Subcutaneous abdominal adipose tissue (tissue), 5 donors: ENCODE measurements around the gene LRMDA.
A peak's percentile ranks its signal among the peaks of the same experiment; 100 is the strongest.

Source experiments
- H3K27ac ChIP-seq: one replicate; pipeline ENCODE4 v1.7.0; 2013; ENCODE audit warnings: low read depth, mild to moderate bottlenecking, inconsistent platforms, low read length, moderate library complexity
- H3K27me3 ChIP-seq, 5 donors: one replicate each; pipeline ENCODE4 v1.7.0; 2013; ENCODE audit warnings: low read length in 5 of 5, inconsistent platforms in 1 of 5; ENCODE audit not compliant: control insufficient read depth in 5 of 5, insufficient read depth in 4 of 5
- H3K36me3 ChIP-seq, 5 donors: one replicate each; pipeline ENCODE4 v1.7.0; 2013; ENCODE audit warnings: low read length in 5 of 5; ENCODE audit not compliant: control insufficient read depth in 5 of 5, insufficient read depth in 5 of 5
- H3K4me1 ChIP-seq, 5 donors: one replicate each; pipeline ENCODE4 v1.7.0; 2013; ENCODE audit warnings: low read length in 5 of 5, mild to moderate bottlenecking in 3 of 5, moderate library complexity in 1 of 5; ENCODE audit not compliant: control insufficient read depth in 5 of 5, insufficient read depth in 5 of 5
- H3K4me3 ChIP-seq, 5 donors: one replicate each; pipeline ENCODE4 v1.7.0; 2013; ENCODE audit warnings: low read length in 5 of 5, low read depth in 1 of 5
- H3K9ac ChIP-seq, 5 donors: one replicate each; pipeline ENCODE4 v1.7.0; 2013; ENCODE audit warnings: low read length in 5 of 5, mild to moderate bottlenecking in 4 of 5, moderate library complexity in 3 of 5
- H3K9me3 ChIP-seq, 5 donors: one replicate each; pipeline ENCODE4 v1.7.0; 2013; ENCODE audit warnings: low read length in 5 of 5; ENCODE audit not compliant: control insufficient read depth in 5 of 5
- donor health status: healthy.
- donor health status: healthy.
- donor health status: healthy.
- donor health status: healthy.
- donor health status: healthy.

LRMDA gene

GRCh38 chr10:75422913-75423312, 8.5 kb upstream of the LRMDA start:
- Histone ChIP-seq H3K27ac (no peak overlapping the region), H3K9me3 (no peaks in the 10 kb centered on the region), H3K9ac (no peak overlapping the region), H3K4me1 (peaks cover 0 to 8% (median under 1%) of the 10 kb centered on the region in 5 donors), H3K36me3 (no peaks in the 10 kb centered on the region), H3K4me3 (no peak overlapping the region), H3K27me3 (no peaks in the 10 kb centered on the region)

GRCh38 chr10:75424571-75424970, 6.9 kb upstream of the LRMDA start:
- Histone ChIP-seq H3K9ac (no peak overlapping the region), H3K27me3 (no peaks in the 10 kb centered on the region), H3K9me3 (no peaks in the 10 kb centered on the region), H3K36me3 (no peaks in the 10 kb centered on the region), H3K4me3 (no peak overlapping the region), H3K27ac (no peak overlapping the region), H3K4me1 (peaks cover 0 to 24% (median 15%) of the 10 kb centered on the region in 5 donors)

- Histone ChIP-seq H3K9ac (no peak overlapping the region), H3K4me3 (no peak overlapping the region), H3K27me3 (no peaks in the 10 kb centered on the region), H3K9me3 (no peaks in the 10 kb centered on the region), H3K27ac (no peak overlapping the region), H3K36me3 (no peaks in the 10 kb centered on the region), H3K4me1 (peaks cover 0 to 33% (median 24%) of the 10 kb centered on the region in 5 donors)
Observed at GRCh38 chr10:75425291-75426079, 5.9 kb upstream of the LRMDA start.

- no peaks in the 10 kb centered on the region for H3K27me3 ChIP-seq
- H3K36me3 ChIP-seq: no peaks in the 10 kb centered on the region
- H3K9me3 ChIP-seq: no peaks in the 10 kb centered on the region
- no peak overlapping the region for H3K27ac ChIP-seq
- H3K4me3 ChIP-seq: no peak overlapping the region
- H3K4me1 ChIP-seq: peaks cover 0 to 43% (median 34%) of the 10 kb centered on the region in 5 donors
- H3K9ac ChIP-seq: no peak overlapping the region
Observed at GRCh38 chr10:75426880-75427279, 4.5 kb upstream of the LRMDA start.

GRCh38 chr10:75427951-75428350, 3.5 kb upstream of the LRMDA start:
- Histone ChIP-seq H3K27me3 (no peaks in the 10 kb centered on the region), H3K4me3 (no peak overlapping the region), H3K27ac (peak overlapping the region; percentile 31), H3K9me3 (no peaks in the 10 kb centered on the region), H3K9ac (no peak overlapping the region), H3K36me3 (no peaks in the 10 kb centered on the region), H3K4me1 (peaks cover 2 to 53% (median 45%) of the 10 kb centered on the region in 5 donors)

GRCh38 chr10:75428434-75429158, 2.8 kb upstream of the LRMDA start:
- Histone ChIP-seq H3K27ac (peak overlapping the region; percentile 31), H3K9ac (no peak overlapping the region), H3K27me3 (no peaks in the 10 kb centered on the region), H3K4me1 (peaks cover 2 to 57% (median 49%) of the 10 kb centered on the region in 5 donors), H3K9me3 (no peaks in the 10 kb centered on the region), H3K4me3 (no peak overlapping the region), H3K36me3 (no peaks in the 10 kb centered on the region)

- peaks cover 2 to 57% (median 49%) of the 10 kb centered on the region in 5 donors for H3K4me1 ChIP-seq
- H3K27ac ChIP-seq: peak overlapping the region; percentile 31
- H3K36me3 ChIP-seq: no peaks in the 10 kb centered on the region
- H3K4me3 ChIP-seq: no peak overlapping the region
- H3K9me3 ChIP-seq: no peaks in the 10 kb centered on the region
- no peaks in the 10 kb centered on the region for H3K27me3 ChIP-seq
- H3K9ac ChIP-seq: no peak overlapping the region
Observed at GRCh38 chr10:75429159-75429827, 2.1 kb upstream of the LRMDA start.

- H3K36me3 ChIP-seq: no peaks in the 10 kb centered on the region
- peak overlapping the region in 2 of 5 donors; percentile 30 to 90 for H3K9ac ChIP-seq
- peak overlapping the region; percentile 59 for H3K27ac ChIP-seq
- no peaks in the 10 kb centered on the region for H3K27me3 ChIP-seq
- H3K4me3 ChIP-seq: peak overlapping the region in 3 of 5 donors; percentile 20 to 76 (median 73)
- no peaks in the 10 kb centered on the region for H3K9me3 ChIP-seq
- peaks cover 2 to 57% (median 49%) of the 10 kb centered on the region in 5 donors for H3K4me1 ChIP-seq
Observed at GRCh38 chr10:75430000-75430763, 1.2 kb upstream of the LRMDA start.

GRCh38 chr10:75432176-75432575, 752 bp downstream of the LRMDA start:
- Histone ChIP-seq H3K9me3 (no peaks in the 10 kb centered on the region), H3K27me3 (no peaks in the 10 kb centered on the region), H3K4me1 (peaks cover 2 to 55% (median 49%) of the 10 kb centered on the region in 5 donors), H3K36me3 (no peaks in the 10 kb centered on the region), H3K4me3 (peak overlapping the region; percentile 39 to 93 (median 76)), H3K27ac (no peak overlapping the region), H3K9ac (peak overlapping the region in 3 of 5 donors; percentile 89 to 92 (median 90))
